GM21717 (cell line): Measurements from ENCODE around the gene JAM2.

Experiments
- ATAC-seq: cut with Tn5 transposase; IDR thresholded peaks from one replicate; pipeline ENCODE4 v1.9.1; 2021; ENCODE audit warnings: mild to moderate bottlenecking, moderate library complexity; ENCODE audit not compliant: unreplicated experiment

The JAM2 gene

GRCh38 chr21:25764065-25764464 is 125.0 kb downstream of the JAM2 start:
- ATAC-seq: no peak
